Right cardiac atrium (tissue), 5 donors: ENCODE measurements around the gene PAK5. TPM values are rescaled to one million over a fixed set of nuclear protein-coding genes. Genes with fewer than 3 reads are reported as not detected.

Experiments used
- ATAC-seq, 2 donors: fragments of 200-7000 bp; cut with Tn5 transposase; one replicate each; pipeline versions ENCODE4 v1.8.0 to v1.9.1; 2020; ENCODE audit warnings: moderate library complexity in 2 of 2, mild to moderate bottlenecking in 1 of 2
- DNase-seq, 3 donors: peaks; one replicate each; pipeline ENCODE4 v3.0.0-alpha.2; 2020
- H3K27ac ChIP-seq: one replicate; pipeline ENCODE4 v1.5.1; 2013; ENCODE audit warnings: mild to moderate bottlenecking, low read length, control low read depth, moderate library complexity
- H3K27me3 ChIP-seq: one replicate; pipeline ENCODE4 v1.6.1; 2013; ENCODE audit not compliant: control insufficient read depth, insufficient read depth
- H3K4me1 ChIP-seq: one replicate; pipeline ENCODE4 v1.6.1; 2013; ENCODE audit warnings: low read length; ENCODE audit not compliant: control insufficient read depth, insufficient read depth
- H3K4me3 ChIP-seq: one replicate; pipeline ENCODE4 v1.5.1; 2013; ENCODE audit warnings: low read length, control low read depth
- H3K9me3 ChIP-seq: one replicate; pipeline ENCODE4 v1.6.1; 2013; ENCODE audit warnings: low read length; ENCODE audit not compliant: control insufficient read depth
- whole genome bisulfite sequencing: extraction: QIAGEN DNeasy Blood & Tissue Kit; methylation state at CpG from one replicate; pipeline ENCODE4 v1.1.7; 2013; 5-methylcytosine and 5-hydroxymethylcytosine counted together
- intact Hi-C, 4 donors: fragments of 100-400 bp; cut with DNase I; formaldehyde crosslinking; loops; one replicate each; pipeline versions ENCODE4 v1.11.0 to v1.14.0; 2022 to 2023
- polyA plus RNA-seq: library from polyadenylated mRNA; stranded (reverse); fragments of 200-250 nt; gene quantifications from one replicate; pipeline ENCODE4 v1.2.3, GENCODE V29; 2013
- total RNA-seq, 4 donors: library from RNA; stranded (reverse); fragmentation: NEBNext Ultra II Directional; extraction: Animal tissue kit (Norgen Biotek cat#: 25700); gene quantifications; one replicate each; pipeline ENCODE4 v1.2.1, GENCODE V29; 2021
- donor health status: healthy with polysubstance abuse.
- donor health status: DM: no; HTN: yes; CAD: no.
- donor health status: DM: no; HTN: no; CAD: no.
- donor health status: DM: no; HTN: yes; CAD: no; lungs with severe emphysema.
- donor health status: DM: yes; HTN: yes; CAD: no.

The PAK5 gene
- total and polyA plus RNA-seq, 5 donors, result 0.06 to 0.09 (median 0.07) TPM; not detected in 2

GRCh38 chr20:9616833-9617461, 221.9 kb downstream of the PAK5 start:
- H3K9me3 ChIP-seq, result no peaks in the 10 kb centered on the region
- no peaks in the 10 kb centered on the region for H3K4me1 ChIP-seq
- 4% methylated on average over 10 of the region's 10 CpGs for WGBS
- ATAC-seq (peak; percentile 72 to 75), DNase-seq (peak; percentile 48 to 71 (median 66))
- intact Hi-C loops, result loop anchor here in 3 of 4 donors (2.0 to 10.0 kb wide), 4 partner anchors 295 to 808 kb away; no protein-coding TSS in a partner anchor
- H3K27ac ChIP-seq, result no peak overlapping the region
- no peaks in the 10 kb centered on the region for H3K27me3 ChIP-seq
- no peak overlapping the region for H3K4me3 ChIP-seq

- no peak for DNase-seq
- Histone ChIP-seq H3K4me3 (no peak overlapping the region), H3K27me3 (no peaks in the 10 kb centered on the region), H3K4me1 (no peaks in the 10 kb centered on the region), H3K9me3 (no peaks in the 10 kb centered on the region), H3K27ac (no peak overlapping the region)
- intact Hi-C loops, result loop anchor here in 3 of 4 donors (2.0 to 10.0 kb wide), 4 partner anchors 296 to 808 kb away; no protein-coding TSS in a partner anchor
- 67% methylated on average over 5 of the region's 5 CpGs for WGBS
- no peak for ATAC-seq
Measured at GRCh38 chr20:9616455-9616805, 222.4 kb downstream of the PAK5 start.

GRCh38 chr20:9615766-9616454, 223.0 kb downstream of the PAK5 start:
- Histone ChIP-seq H3K4me3 (no peak overlapping the region), H3K4me1 (no peaks in the 10 kb centered on the region), H3K27ac (no peak overlapping the region), H3K9me3 (no peaks in the 10 kb centered on the region), H3K27me3 (no peaks in the 10 kb centered on the region)
- WGBS, result 66% methylated on average over 8 of the region's 8 CpGs
- intact Hi-C loops, result loop anchor here in 3 of 4 donors (2.0 to 10.0 kb wide), 4 partner anchors 296 to 809 kb away; no protein-coding TSS in a partner anchor
- no peak for DNase-seq
- ATAC-seq, result no peak

GRCh38 chr20:9615118-9615517, 223.8 kb downstream of the PAK5 start:
- intact Hi-C loops, result loop anchor here in 3 of 4 donors (5.0 to 10.0 kb wide), 3 partner anchors 297 to 810 kb away; no protein-coding TSS in a partner anchor
- Histone ChIP-seq H3K27me3 (no peaks in the 10 kb centered on the region), H3K4me1 (no peaks in the 10 kb centered on the region), H3K27ac (no peak overlapping the region), H3K9me3 (no peaks in the 10 kb centered on the region), H3K4me3 (no peak overlapping the region)
- WGBS, result 65% methylated on average over 4 of the region's 4 CpGs
- DNase-seq (no peak), ATAC-seq (no peak)

GRCh38 chr20:9613871-9614270, 225.0 kb downstream of the PAK5 start:
- ATAC-seq (no peak), DNase-seq (no peak)
- Histone ChIP-seq H3K27ac (no peak overlapping the region), H3K4me1 (no peaks in the 10 kb centered on the region), H3K9me3 (no peaks in the 10 kb centered on the region), H3K4me3 (no peak overlapping the region), H3K27me3 (no peaks in the 10 kb centered on the region)
- intact Hi-C loops, result loop anchor here in 2 of 4 donors (5.0 to 10.0 kb wide), 3 partner anchors 207 to 811 kb away; no protein-coding TSS in a partner anchor
- WGBS, result 78% methylated on average over 4 of the region's 4 CpGs

- DNase-seq (peak in 2 of 3 donors; percentile 18 to 47), ATAC-seq (no peak)
- no peaks in the 10 kb centered on the region for H3K9me3 ChIP-seq
- H3K4me3 ChIP-seq, result no peak overlapping the region
- no peak overlapping the region for H3K27ac ChIP-seq
- WGBS, result 87% methylated on average over 9 of the region's 9 CpGs
- H3K27me3 ChIP-seq, result no peaks in the 10 kb centered on the region
- intact Hi-C loops, result loop anchor here in 3 of 4 donors (2.0 to 10.0 kb wide), 4 partner anchors 203 to 813 kb away; no protein-coding TSS in a partner anchor
- no peaks in the 10 kb centered on the region for H3K4me1 ChIP-seq
Measured at GRCh38 chr20:9611921-9612320, 227.0 kb downstream of the PAK5 start.

- 82% methylated on average over 7 of the region's 7 CpGs for WGBS
Measured at GRCh38 chr20:9610665-9611064, 228.2 kb downstream of the PAK5 start.

GRCh38 chr20:9609887-9610502, 228.9 kb downstream of the PAK5 start:
- DNase-seq (peak in 2 of 3 donors; percentile 18 to 22), ATAC-seq (no peak)
- Histone ChIP-seq H3K4me1 (no peaks in the 10 kb centered on the region), H3K27ac (no peak overlapping the region), H3K27me3 (no peaks in the 10 kb centered on the region), H3K9me3 (no peaks in the 10 kb centered on the region), H3K4me3 (no peak overlapping the region)
- intact Hi-C loops, result loop anchor here (2.0 to 10.0 kb wide), 4 partner anchors 201 to 815 kb away; no protein-coding TSS in a partner anchor
- WGBS, result 25% methylated on average over 7 of the region's 7 CpGs

More at GRCh38 chr20:9610665-9611064, 228.2 kb downstream of the PAK5 start:
- no peak overlapping the region for H3K4me3 ChIP-seq
- no peak overlapping the region for H3K27ac ChIP-seq
- no peaks in the 10 kb centered on the region for H3K27me3 ChIP-seq
- no peaks in the 10 kb centered on the region for H3K4me1 ChIP-seq
- ATAC-seq (no peak), DNase-seq (no peak)
- intact Hi-C loops, result loop anchor here in 3 of 4 donors (2.0 to 10.0 kb wide), 4 partner anchors 202 to 814 kb away; no protein-coding TSS in a partner anchor
- no peaks in the 10 kb centered on the region for H3K9me3 ChIP-seq

GRCh38 chr20:9608639-9609340, 230.1 kb downstream of the PAK5 start:
- no peak overlapping the region for H3K27ac ChIP-seq
- no peaks in the 10 kb centered on the region for H3K27me3 ChIP-seq
- no peaks in the 10 kb centered on the region for H3K9me3 ChIP-seq
- H3K4me1 ChIP-seq, result no peaks in the 10 kb centered on the region
- no peak for DNase-seq
- H3K4me3 ChIP-seq, result no peak overlapping the region
- 92% methylated on average over 5 of the region's 5 CpGs for WGBS
- intact Hi-C loops, result loop anchor here in 1 of 4 donors (5.0 kb wide), 1 partner anchor 201 kb away; no protein-coding TSS in a partner anchor
- no peak for ATAC-seq

- WGBS, result 53% methylated on average over 4 of the region's 4 CpGs
- Histone ChIP-seq H3K27me3 (no peaks in the 10 kb centered on the region), H3K27ac (no peak overlapping the region), H3K9me3 (peaks cover 1% of the 10 kb centered on the region), H3K4me3 (no peak overlapping the region), H3K4me1 (no peaks in the 10 kb centered on the region)
- intact Hi-C loops, result no loop called here
- DNase-seq, result no peak
- ATAC-seq, result no peak
Measured at GRCh38 chr20:9602847-9603183, 236.1 kb downstream of the PAK5 start.
